Adrenal gland (tissue), 12 donors: Measurements from ENCODE around the gene COL2A1. TPM values are rescaled to one million over a fixed set of nuclear protein-coding genes. Genes with fewer than 3 reads are reported as not detected.

Source experiments
- DNase-seq, 7 donors: peaks; one replicate each; pipeline ENCODE4 v3.0.0-alpha.2; 2019 to 2020
- H3K27ac ChIP-seq, 5 donors: fragments of 200-600 bp; sonication (generic) in 4 of 5; 1 replicate in 3 of 5; 2 replicates in 2 of 5; pipeline versions ENCODE4 v1.5.1 to v1.8.0; 2016 to 2020; ENCODE audit warnings: mild to moderate bottlenecking in 1 of 5
- H3K27me3 ChIP-seq: fragments of 200-600 bp; 2 replicates; pipeline ENCODE4 v1.8.0; 2021
- H3K36me3 ChIP-seq, 2 donors: fragments of 200-600 bp; replicated peaks in 1 of 2; 1 replicate in 1 of 2; 2 replicates in 1 of 2; pipeline versions ENCODE4 v1.5.1 to v1.8.0; 2018 to 2022
- H3K4me1 ChIP-seq, 2 donors: fragments of 200-600 bp; replicated peaks in 1 of 2; 1 replicate in 1 of 2; 2 replicates in 1 of 2; pipeline versions ENCODE4 v1.5.1 to v1.8.0; 2018 to 2021
- H3K4me3 ChIP-seq, 4 donors: fragments of 200-600 bp; sonication (generic) in 3 of 4; one replicate each; pipeline ENCODE4 v1.5.1; 2016 to 2018
- H3K9me3 ChIP-seq, 3 donors: fragments of 200-600 bp; sonication (generic) in 1 of 3; replicated peaks in 1 of 3; 1 replicate in 2 of 3; 2 replicates in 1 of 3; pipeline versions ENCODE4 v1.5.1 to v1.8.0; 2016 to 2021
- POLR2A ChIP-seq, 2 donors: fragments of 450-650 bp; IDR thresholded peaks; one replicate each; pipeline ENCODE4 v1.6.1; 2017; ENCODE audit warnings: antibody characterized with exemption in 2 of 2, mild to moderate bottlenecking in 2 of 2, moderate library complexity in 1 of 2
- WGBS, 4 donors: extraction: QIAGEN DNeasy Blood & Tissue Kit in 2 of 4; methylation state at CpG; one replicate each; pipeline versions ENCODE4 v1.1.5 to v1.1.7; 2013 to 2017; 5-methylcytosine and 5-hydroxymethylcytosine counted together
- intact Hi-C, 2 donors: fragments of 100-400 bp; cut with DNase I; formaldehyde crosslinking; loops; one replicate each; pipeline versions ENCODE4 v1.14.1 to v1.15.0; 2022 to 2023
- polyA plus RNA-seq, 3 donors: library from polyadenylated mRNA; stranded (reverse); fragments of 200-250 nt in 2 of 3; fragments of 350-450 nt in 1 of 3; fragmentation: Illumina TruSeq in 1 of 3; extraction: RNeasy Lipid Tissue Mini Kit (QIAGEN cat#74804) in 1 of 3; gene quantifications; one replicate each; pipeline ENCODE4 v1.2.3, GENCODE V29; 2013 to 2014
- total RNA-seq, 9 donors: library from RNA; depleted of rRNA in 4 of 9; stranded (reverse); fragments of >200 nt in 4 of 9; fragments of 120-200 nt in 1 of 9; fragmentation: NEBNext Ultra II Directional in 1 of 9; extraction: Animal tissue kit (Norgen Biotek cat#: 25700) in 1 of 9; gene quantifications; one replicate each; pipeline versions ENCODE4 v1.1.0 to v1.2.4, GENCODE V29; 2013 to 2023
- TF ChIP-seq, protein P1 (sequence below), 6 experiments: fragments of 450-650 bp in 4 of 6; fragments of 200-600 bp in 2 of 6; sonication (generic) in 1 of 6; IDR thresholded peaks; 1 replicate in 5 of 6; 2 replicates in 1 of 6; pipeline versions ENCODE4 v1.5.1 to v1.8.0; 2016 to 2021; ENCODE audit warnings: antibody characterized with exemption in 6 of 6, mild to moderate bottlenecking in 2 of 6, moderate library complexity in 1 of 6
- donor health status: healthy with polysubstance abuse.
- donor health status: Bipolar disorder and iron deficiency.
- donor health status: DM: yes; HTN: yes; CAD: no.
- donor health status: DM: no; HTN: no; CAD: no.
- donor health status: DM: no; HTN: no; CAD: no.
- donor health status: DM: yes; HTN: yes; CAD: no.

Gene COL2A1
- total and polyA plus RNA-seq, 12 donors: 0.07 to 18.2 (median 0.25) TPM; not detected in 3

DNA sequence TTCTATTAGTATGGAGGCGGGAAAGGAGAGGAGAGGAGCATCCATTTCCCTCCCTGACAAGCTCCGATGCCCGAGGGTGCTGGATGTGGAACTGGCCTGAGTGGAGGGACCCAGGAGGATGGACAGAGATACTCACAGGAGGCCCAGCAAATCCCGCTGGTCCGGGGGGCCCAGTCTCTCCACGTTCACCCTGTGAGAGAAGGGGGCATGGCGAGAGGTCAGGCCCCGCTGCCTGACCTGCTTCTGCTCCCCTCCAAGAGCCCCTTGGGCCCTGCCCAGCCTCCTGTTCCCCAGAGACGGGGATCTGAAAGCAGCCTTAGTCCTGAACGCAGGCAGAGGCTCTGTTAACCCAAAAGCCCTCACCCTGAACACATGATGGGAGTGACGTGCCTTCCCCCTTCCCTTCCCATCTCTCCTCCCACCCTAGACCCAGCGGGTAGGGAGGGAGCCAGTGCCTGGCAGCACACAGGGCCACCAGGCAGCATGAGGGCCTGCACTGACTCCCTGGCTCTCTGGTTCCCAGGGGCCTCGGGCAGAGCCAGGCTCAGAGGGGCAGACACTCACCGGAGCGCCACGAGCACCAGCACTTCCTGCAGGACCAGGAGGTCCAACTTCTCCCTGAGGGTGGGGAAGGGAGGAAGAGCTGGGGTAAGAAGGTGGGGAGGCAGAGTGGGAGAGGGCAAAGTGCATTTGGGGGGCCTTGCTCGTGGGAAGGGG is 23.3 kb downstream of the COL2A1 start:
- TF ChIP-seq POLR2A (IDR thresholded peaks at IDR 0.05): no peak
- TF ChIP-seq, protein P1, sequence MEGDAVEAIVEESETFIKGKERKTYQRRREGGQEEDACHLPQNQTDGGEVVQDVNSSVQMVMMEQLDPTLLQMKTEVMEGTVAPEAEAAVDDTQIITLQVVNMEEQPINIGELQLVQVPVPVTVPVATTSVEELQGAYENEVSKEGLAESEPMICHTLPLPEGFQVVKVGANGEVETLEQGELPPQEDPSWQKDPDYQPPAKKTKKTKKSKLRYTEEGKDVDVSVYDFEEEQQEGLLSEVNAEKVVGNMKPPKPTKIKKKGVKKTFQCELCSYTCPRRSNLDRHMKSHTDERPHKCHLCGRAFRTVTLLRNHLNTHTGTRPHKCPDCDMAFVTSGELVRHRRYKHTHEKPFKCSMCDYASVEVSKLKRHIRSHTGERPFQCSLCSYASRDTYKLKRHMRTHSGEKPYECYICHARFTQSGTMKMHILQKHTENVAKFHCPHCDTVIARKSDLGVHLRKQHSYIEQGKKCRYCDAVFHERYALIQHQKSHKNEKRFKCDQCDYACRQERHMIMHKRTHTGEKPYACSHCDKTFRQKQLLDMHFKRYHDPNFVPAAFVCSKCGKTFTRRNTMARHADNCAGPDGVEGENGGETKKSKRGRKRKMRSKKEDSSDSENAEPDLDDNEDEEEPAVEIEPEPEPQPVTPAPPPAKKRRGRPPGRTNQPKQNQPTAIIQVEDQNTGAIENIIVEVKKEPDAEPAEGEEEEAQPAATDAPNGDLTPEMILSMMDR (IDR thresholded peaks at IDR 0.05): no peak
- H3K27me3 ChIP-seq: no peaks in the 10 kb centered on the region
- 83 to 88% (median 84%) methylated on average over 9 to 17 of the region's 17 CpGs for WGBS, 4 donors
- no peaks in the 10 kb centered on the region for H3K4me1 ChIP-seq
- H3K4me3 ChIP-seq: no peak overlapping the region
- intact Hi-C loops: no loop called here
- H3K9me3 ChIP-seq: no peaks in the 10 kb centered on the region
- no peaks in the 10 kb centered on the region for H3K36me3 ChIP-seq
- DNase-seq: no peak
- H3K27ac ChIP-seq: no peak overlapping the region

DNA sequence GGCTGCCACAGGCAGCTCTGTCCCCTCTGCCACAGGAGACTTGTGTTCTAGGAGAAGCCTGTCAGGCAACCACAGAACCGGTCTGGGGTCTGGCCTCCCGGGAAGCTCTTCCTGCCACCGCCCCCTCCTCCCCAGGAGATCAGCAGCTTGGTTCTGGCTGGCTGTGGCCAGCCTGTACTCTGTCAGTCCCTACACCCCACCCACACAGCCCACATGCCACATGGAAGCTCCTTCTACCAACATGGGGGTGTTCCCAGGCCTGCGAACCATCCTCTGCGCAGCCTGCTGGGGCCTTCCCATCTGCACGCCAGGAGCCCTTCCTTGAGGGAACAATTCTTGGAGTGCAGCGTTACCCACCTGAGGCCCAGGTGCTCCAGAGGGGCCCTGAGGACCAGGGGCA is 24.1 kb downstream of the COL2A1 start:
- intact Hi-C loops: no loop called here

DNA sequence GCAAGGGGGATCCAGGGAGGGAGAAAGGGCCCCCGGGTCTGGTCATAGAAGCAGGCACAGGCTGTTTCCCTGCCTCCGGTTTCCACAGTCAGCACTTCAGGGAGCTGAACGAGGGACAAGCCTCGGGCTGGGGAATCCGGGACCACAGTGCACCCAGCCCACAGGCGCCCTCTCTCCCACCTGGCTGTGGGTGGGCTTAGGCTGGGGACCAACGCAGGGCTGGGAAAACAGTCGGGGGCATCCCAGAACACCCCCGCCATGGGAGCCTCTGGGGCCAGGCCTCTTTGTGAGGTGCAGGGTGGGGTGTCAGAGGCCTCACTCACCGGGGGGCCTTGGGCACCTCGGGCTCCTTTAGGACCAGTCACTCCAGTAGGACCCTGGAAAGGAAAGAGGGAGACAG is 24.6 kb downstream of the COL2A1 start:
- no peaks in the 10 kb centered on the region for H3K9me3 ChIP-seq
- no peaks in the 10 kb centered on the region for H3K36me3 ChIP-seq
- no peaks in the 10 kb centered on the region for H3K4me1 ChIP-seq
- WGBS, 4 donors: 86 to 92% (median 89%) methylated on average over 4 to 11 of the region's 11 CpGs
- H3K4me3 ChIP-seq: no peak overlapping the region
- no peak for DNase-seq
- H3K27me3 ChIP-seq: no peaks in the 10 kb centered on the region
- H3K27ac ChIP-seq: no peak overlapping the region
- intact Hi-C loops: no loop called here
- TF ChIP-seq POLR2A (IDR thresholded peaks at IDR 0.05): no peak
- TF ChIP-seq, protein P1 (IDR thresholded peaks at IDR 0.05): no peak

More for the DNA sequence above, 24.1 kb downstream of the COL2A1 start:
- no peaks in the 10 kb centered on the region for H3K4me1 ChIP-seq
- H3K36me3 ChIP-seq: no peaks in the 10 kb centered on the region
- H3K4me3 ChIP-seq: no peak overlapping the region
- WGBS, 4 donors: 80 to 91% (median 90%) methylated on average over 1 to 7 of the region's 7 CpGs
- no peaks in the 10 kb centered on the region for H3K9me3 ChIP-seq
- no peaks in the 10 kb centered on the region for H3K27me3 ChIP-seq
- no peak overlapping the region for H3K27ac ChIP-seq
- no peak for DNase-seq
- TF ChIP-seq POLR2A (IDR thresholded peaks at IDR 0.05): no peak
- TF ChIP-seq, protein P1 (IDR thresholded peaks at IDR 0.05): no peak

DNA sequence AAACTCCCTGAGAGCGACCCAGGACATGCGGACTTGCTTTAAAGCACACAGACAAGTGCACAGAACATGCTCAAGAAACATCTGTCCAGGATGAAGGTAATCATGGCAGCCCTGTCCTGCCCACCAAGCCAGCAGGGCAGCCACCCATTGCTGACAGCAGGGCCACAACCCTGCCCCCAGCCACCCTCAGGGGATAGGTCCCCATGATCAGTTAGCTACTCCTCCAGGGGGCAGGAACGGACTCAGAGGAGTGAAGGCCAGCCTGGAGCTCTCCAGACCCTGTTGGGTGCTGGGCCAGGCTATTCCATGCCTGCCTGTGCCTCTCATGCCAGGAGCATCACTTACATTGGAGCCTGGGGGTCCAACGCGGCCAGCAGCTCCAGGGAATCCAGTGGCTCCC is 25.1 kb downstream of the COL2A1 start:
- WGBS, 4 donors: 88 to 95% (median 93%) methylated on average over 2 to 5 of the region's 5 CpGs
- DNase-seq: no peak
- Histone ChIP-seq H3K27ac (no peak overlapping the region), H3K4me1 (no peaks in the 10 kb centered on the region), H3K36me3 (no peaks in the 10 kb centered on the region), H3K4me3 (no peak overlapping the region), H3K9me3 (no peaks in the 10 kb centered on the region), H3K27me3 (no peaks in the 10 kb centered on the region)
- TF ChIP-seq, protein P1 (IDR thresholded peaks at IDR 0.05): no peak
- no peak for TF ChIP-seq POLR2A (IDR thresholded peaks at IDR 0.05)
- intact Hi-C loops: no loop called here
